ENCODE data around the gene RBBP4.

GRCh38 chr1:32680642-32681041 is 29.6 kb downstream of the RBBP4 start:
- TF ChIP-seq CTCF (IDR thresholded peaks at IDR 0.05): no peak
- no peak for TF ChIP-seq EZH2 (IDR thresholded peaks at IDR 0.05; ENCODE audit: borderline replicate concordance, insufficient read depth, low read depth, low read length, poor library complexity, severe bottlenecking)

All from B cell (primary cell).